Measurements from ENCODE around the gene RUVBL1. TPM values are rescaled to one million over a fixed set of nuclear protein-coding genes. Genes with fewer than 3 reads are reported as not detected.

The RUVBL1 gene
- total and polyA plus RNA-seq, 2 of the 4 experiments (the other 2 are of a cell fraction), result 68.7 to 83.3 TPM

DNA sequence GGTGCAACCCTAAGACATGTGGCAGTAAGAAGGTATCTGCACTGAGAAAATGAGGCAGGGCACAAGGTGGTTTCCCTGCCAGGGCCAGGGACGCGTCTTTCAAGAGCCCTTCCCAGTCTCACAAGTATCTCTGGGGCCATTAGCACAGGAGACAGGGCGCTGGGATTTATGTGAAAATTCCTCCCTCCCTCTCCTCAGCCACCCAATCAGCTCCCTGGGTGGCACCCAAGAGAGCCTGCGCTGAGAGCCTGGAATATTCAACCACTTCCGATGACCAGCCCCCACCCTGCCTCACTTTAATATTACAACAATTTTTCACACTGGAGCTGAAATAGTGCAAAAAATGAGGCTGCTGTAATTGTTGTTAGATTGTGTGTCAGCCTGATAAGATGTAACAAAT, 45.3 kb downstream of the RUVBL1 start:
- CTCF ChIA-PET, result interaction anchor here (0.9 kb wide), 1 partner anchor 55 kb away, joined by 3 read pairs; no protein-coding TSS in a partner anchor
- Histone ChIP-seq H3K4me1 (ENCODE audit: control insufficient read depth, insufficient read depth, low read length) (peaks cover 30% of the 10 kb centered on the region), H3K27me3 (ENCODE audit: control insufficient read depth, insufficient read depth, low read length) (no peaks in the 10 kb centered on the region), H3K23ac (ENCODE audit: low read depth, low read length) (peak overlapping the region; percentile 16; the same call in 1 of the 2 replicates), H2BK120ac (ENCODE audit: low read depth, low read length) (no peak overlapping the region), H3K36me3 (ENCODE audit: control insufficient read depth, insufficient read depth, low read length) (peaks cover 6% of the 10 kb centered on the region; the same call in 1 of the 2 replicates), H3K4me2 (ENCODE audit: low read depth, low read length) (no peak overlapping the region), H3K79me1 (ENCODE audit: low read depth in 1 of 2, low read length in 2 of 2) (peaks cover 6 to 43% of the 10 kb centered on the region in 2 experiments; a peak in 2 of 4 replicates), H3K56ac (ENCODE audit: extremely low read depth, insufficient read depth, low read length) (no peak overlapping the region), H2BK15ac (ENCODE audit: low read depth, low read length) (no peak overlapping the region), H4K5ac (ENCODE audit: low read depth, low read length) (no peak overlapping the region), H3K4ac (ENCODE audit: low read depth, low read length) (no peak overlapping the region), H4K91ac (ENCODE audit: insufficient read depth, low read depth, low read length) (no peak overlapping the region), H3K9me1 (ENCODE audit: insufficient read depth, low read length) (peaks cover 28% of the 10 kb centered on the region), H3K18ac (ENCODE audit: low read depth, low read length) (no peak overlapping the region), H4K8ac (ENCODE audit: low read depth in 2 of 2, low read length in 2 of 2) (no peak overlapping the region; a peak in 1 of 4 replicates), H4K20me1 (ENCODE audit: insufficient read depth, low read length) (peaks cover 37% of the 10 kb centered on the region), H3K14ac (replicated peaks; ENCODE audit: low read depth, low read length) (no peak overlapping the region), H3K4me3 (ENCODE audit: insufficient read depth, low read depth, low read length) (no peak overlapping the region), H2AK5ac (ENCODE audit: low read depth, low read length) (0 out of 2 replicates have a peak overlapping the region, but pooled peaks have one; percentile 20), H3K9me3 (ENCODE audit: control insufficient read depth, insufficient read depth, low read length) (no peaks in the 10 kb centered on the region), H2BK20ac (ENCODE audit: low read depth, low read length) (peak overlapping the region; percentile 12; the same call in 1 of the 2 replicates), H2BK5ac (ENCODE audit: low read depth, low read length, poor library complexity, severe bottlenecking) (no peak overlapping the region), H3K9ac (ENCODE audit: low read depth, low read length) (no peak overlapping the region), H2AK9ac (replicated peaks; ENCODE audit: low read depth, low read length, poor library complexity) (no peak overlapping the region), H3K27ac (ENCODE audit: insufficient read depth, low read length) (no peak overlapping the region), H2AFZ (replicated peaks; ENCODE audit: low read length, poor library complexity) (no peak overlapping the region)
- ATAC-seq (ENCODE audit: low read depth) (no peak), DNase-seq (no peak)
- WGBS, 2 experiments (ENCODE audit: extremely low coverage in 2 of 2, insufficient read length in 1 of 2), result 94% methylated on average over 3 of the region's 5 CpGs; no CpG with 5 or more reads in 1 of the 2 experiments
- TF ChIP-seq CEBPB (IDR thresholded peaks at IDR 0.05; ENCODE audit: low read depth, low read length) (no peak), RAD21 (IDR thresholded peaks at IDR 0.05; ENCODE audit: low read length) (no peak)
- TF ChIP-seq, protein P1, sequence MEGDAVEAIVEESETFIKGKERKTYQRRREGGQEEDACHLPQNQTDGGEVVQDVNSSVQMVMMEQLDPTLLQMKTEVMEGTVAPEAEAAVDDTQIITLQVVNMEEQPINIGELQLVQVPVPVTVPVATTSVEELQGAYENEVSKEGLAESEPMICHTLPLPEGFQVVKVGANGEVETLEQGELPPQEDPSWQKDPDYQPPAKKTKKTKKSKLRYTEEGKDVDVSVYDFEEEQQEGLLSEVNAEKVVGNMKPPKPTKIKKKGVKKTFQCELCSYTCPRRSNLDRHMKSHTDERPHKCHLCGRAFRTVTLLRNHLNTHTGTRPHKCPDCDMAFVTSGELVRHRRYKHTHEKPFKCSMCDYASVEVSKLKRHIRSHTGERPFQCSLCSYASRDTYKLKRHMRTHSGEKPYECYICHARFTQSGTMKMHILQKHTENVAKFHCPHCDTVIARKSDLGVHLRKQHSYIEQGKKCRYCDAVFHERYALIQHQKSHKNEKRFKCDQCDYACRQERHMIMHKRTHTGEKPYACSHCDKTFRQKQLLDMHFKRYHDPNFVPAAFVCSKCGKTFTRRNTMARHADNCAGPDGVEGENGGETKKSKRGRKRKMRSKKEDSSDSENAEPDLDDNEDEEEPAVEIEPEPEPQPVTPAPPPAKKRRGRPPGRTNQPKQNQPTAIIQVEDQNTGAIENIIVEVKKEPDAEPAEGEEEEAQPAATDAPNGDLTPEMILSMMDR (conservative IDR thresholded peaks at IDR 0.05; ENCODE audit: low read depth, low read length), result no peak
- intact Hi-C loops (cut with micrococcal nuclease), result loop anchor here (5.0 to 10.0 kb wide), 3 partner anchors 56 to 504 kb away; no protein-coding TSS in a partner anchor
- POLR2A ChIA-PET (ENCODE audit: unreplicated experiment), result no interaction called here
- in situ Hi-C loops (cut with MboI; ENCODE audit: low sequenced_read_pairs), result loop anchor here (10.0 kb wide), 1 partner anchor 46 kb away; the partner anchor contains the start of gene RUVBL1
- dilution Hi-C loops (cut with HindIII; ENCODE audit: low sequenced_read_pairs, unreplicated experiment), result no loop called here
- BruUV-seq (replicated peaks), result no TSS peak

All from IMR-90 (cell line).